Measurements from ENCODE around the gene OR6Q1. TPM values are rescaled to one million over a fixed set of nuclear protein-coding genes. Genes with fewer than 3 reads are reported as not detected.

Gene OR6Q1
- total and polyA plus RNA-seq, 2 of the 4 experiments (the other 2 are of a cell fraction) = not detected

- H3K27me3 ChIP-seq (ENCODE audit: control insufficient read depth, insufficient read depth, low read length) = no peaks in the 10 kb centered on the region
- no TSS peak for BruUV-seq (replicated peaks)
- H3K18ac ChIP-seq (ENCODE audit: low read depth, low read length) = no peak overlapping the region
- no peak overlapping the region for H2BK120ac ChIP-seq (ENCODE audit: low read depth, low read length)
- H2AK9ac ChIP-seq (replicated peaks; ENCODE audit: low read depth, low read length, poor library complexity) = no peak overlapping the region
- H4K20me1 ChIP-seq (ENCODE audit: insufficient read depth, low read length) = no peaks in the 10 kb centered on the region
- DNase-seq (no peak), ATAC-seq (ENCODE audit: low read depth) (no peak)
- no peak for TF ChIP-seq ELK1 (IDR thresholded peaks at IDR 0.05; ENCODE audit: borderline replicate concordance, low read depth, low read length)
- no peak for TF ChIP-seq RFX5 (IDR thresholded peaks at IDR 0.05; ENCODE audit: low read depth, low read length)
- no peak for TF ChIP-seq RAD21 (IDR thresholded peaks at IDR 0.05; ENCODE audit: low read length)
- TF ChIP-seq, protein P1, sequence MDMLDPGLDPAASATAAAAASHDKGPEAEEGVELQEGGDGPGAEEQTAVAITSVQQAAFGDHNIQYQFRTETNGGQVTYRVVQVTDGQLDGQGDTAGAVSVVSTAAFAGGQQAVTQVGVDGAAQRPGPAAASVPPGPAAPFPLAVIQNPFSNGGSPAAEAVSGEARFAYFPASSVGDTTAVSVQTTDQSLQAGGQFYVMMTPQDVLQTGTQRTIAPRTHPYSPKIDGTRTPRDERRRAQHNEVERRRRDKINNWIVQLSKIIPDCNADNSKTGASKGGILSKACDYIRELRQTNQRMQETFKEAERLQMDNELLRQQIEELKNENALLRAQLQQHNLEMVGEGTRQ (IDR thresholded peaks at IDR 0.05; ENCODE audit: low read depth, low read length) = no peak
- TF ChIP-seq SMC3 (IDR thresholded peaks at IDR 0.05; ENCODE audit: low read depth, low read length) = no peak
- TF ChIP-seq POLR2A (IDR thresholded peaks at IDR 0.05; ENCODE audit: low read depth, low read length) = no peak
- no peak for TF ChIP-seq CHD1 (IDR thresholded peaks at IDR 0.05; ENCODE audit: low read depth, low read length)
- TF ChIP-seq MAFK (IDR thresholded peaks at IDR 0.05; ENCODE audit: low read depth, low read length) = no peak
- TF ChIP-seq CEBPB (IDR thresholded peaks at IDR 0.05; ENCODE audit: low read depth, low read length) = no peak
- no peak for TF ChIP-seq MXI1 (IDR thresholded peaks at IDR 0.05; ENCODE audit: borderline replicate concordance, low read depth, low read length)
- no peak for TF ChIP-seq FOS (IDR thresholded peaks at IDR 0.05; ENCODE audit: low read depth, low read length)
- TF ChIP-seq CTCF (conservative IDR thresholded peaks at IDR 0.05; ENCODE audit: low read depth, low read length) = no peak
- TF ChIP-seq RCOR1 (IDR thresholded peaks at IDR 0.05; ENCODE audit: insufficient replicate concordance, low read length) = no peak
- no peak for TF ChIP-seq MAZ (IDR thresholded peaks at IDR 0.05; ENCODE audit: borderline replicate concordance, low read depth, low read length)
- no peak for TF ChIP-seq NFE2L2 (IDR thresholded peaks at IDR 0.05; ENCODE audit: low read depth, low read length)
- TF ChIP-seq BHLHE40 (IDR thresholded peaks at IDR 0.05; ENCODE audit: low read depth, low read length) = no peak
- H3K9me3 ChIP-seq (ENCODE audit: control insufficient read depth, insufficient read depth, low read length) = no peaks in the 10 kb centered on the region
- dilution Hi-C loops (cut with HindIII; ENCODE audit: low sequenced_read_pairs, unreplicated experiment) = no loop called here
- no peak overlapping the region for H2AFZ ChIP-seq (replicated peaks; ENCODE audit: low read length, poor library complexity)
- no peak overlapping the region for H4K5ac ChIP-seq (ENCODE audit: low read depth, low read length)
- in situ Hi-C loops (cut with MboI; ENCODE audit: low sequenced_read_pairs) = no loop called here
- H4K8ac ChIP-seq (ENCODE audit: low read depth in 2 of 2, low read length in 2 of 2) = no peak overlapping the region
- H4K91ac ChIP-seq (ENCODE audit: insufficient read depth, low read depth, low read length) = no peak overlapping the region
- no peaks in the 10 kb centered on the region for H3K79me1 ChIP-seq (ENCODE audit: low read depth in 1 of 2, low read length in 2 of 2)
- H3K4me2 ChIP-seq (ENCODE audit: low read depth, low read length) = no peak overlapping the region
- no peak overlapping the region for H3K4me3 ChIP-seq (ENCODE audit: insufficient read depth, low read depth, low read length)
- H3K36me3 ChIP-seq (ENCODE audit: control insufficient read depth, insufficient read depth, low read length) = no peaks in the 10 kb centered on the region
- H3K56ac ChIP-seq (ENCODE audit: extremely low read depth, insufficient read depth, low read length) = no peak overlapping the region
- no peak overlapping the region for H3K14ac ChIP-seq (replicated peaks; ENCODE audit: low read depth, low read length)
- POLR2A ChIA-PET (ENCODE audit: unreplicated experiment) = interaction anchor here (0.7 kb wide), 1 partner anchor 38 kb away, joined by 10 read pairs; no protein-coding TSS in a partner anchor
- no peak overlapping the region for H3K23ac ChIP-seq (ENCODE audit: low read depth, low read length)
- CTCF ChIA-PET = no interaction called here
- H3K9ac ChIP-seq (ENCODE audit: low read depth, low read length) = no peak overlapping the region
- peaks cover 4% of the 10 kb centered on the region; the same call in 1 of the 2 replicates for H3K9me1 ChIP-seq (ENCODE audit: insufficient read depth, low read length)
- H2BK20ac ChIP-seq (ENCODE audit: low read depth, low read length) = no peak overlapping the region
- H3K27ac ChIP-seq (ENCODE audit: insufficient read depth, low read length) = no peak overlapping the region
- H2AK5ac ChIP-seq (ENCODE audit: low read depth, low read length) = no peak overlapping the region
- no peak overlapping the region for H2BK5ac ChIP-seq (ENCODE audit: low read depth, low read length, poor library complexity, severe bottlenecking)
- intact Hi-C loops (cut with micrococcal nuclease) = loop anchor here (10.0 kb wide), 1 partner anchor 326 kb away; no protein-coding TSS in a partner anchor
- WGBS, 2 experiments (ENCODE audit: extremely low coverage in 2 of 2, insufficient read length in 1 of 2) = 30% methylated on average over 2 of the region's 6 CpGs; no CpG with 5 or more reads in 1 of the 2 experiments
- no peaks in the 10 kb centered on the region; the same call in 1 of the 2 replicates for H3K4me1 ChIP-seq (ENCODE audit: control insufficient read depth, insufficient read depth, low read length)
- H2BK15ac ChIP-seq (ENCODE audit: low read depth, low read length) = no peak overlapping the region
- no peak overlapping the region for H3K4ac ChIP-seq (ENCODE audit: low read depth, low read length)
Measured at GRCh38 chr11:58068655-58069054, 37.9 kb downstream of the OR6Q1 start.
